ENCODE data around the gene PATE1.
"Not testable (repeated sequence)": the region's sequence is repeated elsewhere in the genome, so short reads cannot be mapped to it uniquely, and the experiment has no call there.

PATE1 gene, protein sequence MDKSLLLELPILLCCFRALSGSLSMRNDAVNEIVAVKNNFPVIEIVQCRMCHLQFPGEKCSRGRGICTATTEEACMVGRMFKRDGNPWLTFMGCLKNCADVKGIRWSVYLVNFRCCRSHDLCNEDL

DNA sequence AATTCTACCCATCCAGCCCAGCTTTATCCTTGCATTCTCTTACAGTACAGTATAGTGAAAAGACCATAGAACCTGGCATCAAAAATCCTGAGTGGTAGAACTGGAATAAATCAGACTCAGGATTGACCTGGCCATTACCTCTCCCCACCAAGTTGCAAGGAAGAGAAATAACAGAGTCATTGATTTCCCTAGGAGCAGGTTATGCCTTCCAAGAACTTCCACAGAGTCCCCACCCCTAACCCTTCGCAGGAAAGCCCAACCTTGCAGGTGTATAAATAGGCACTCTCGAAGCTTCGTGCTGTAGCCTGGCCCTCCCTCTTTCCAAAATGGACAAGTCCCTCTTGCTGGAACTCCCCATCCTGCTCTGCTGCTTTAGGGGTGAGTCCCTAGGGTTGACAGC, at the start of gene PATE1:
Gene PATE1 (plus strand): TSS at position 301 of the 400 bp plus-strand sequence. CDS start 26 bp downstream, at position 327.
- no peak for DNase-seq

DNA sequence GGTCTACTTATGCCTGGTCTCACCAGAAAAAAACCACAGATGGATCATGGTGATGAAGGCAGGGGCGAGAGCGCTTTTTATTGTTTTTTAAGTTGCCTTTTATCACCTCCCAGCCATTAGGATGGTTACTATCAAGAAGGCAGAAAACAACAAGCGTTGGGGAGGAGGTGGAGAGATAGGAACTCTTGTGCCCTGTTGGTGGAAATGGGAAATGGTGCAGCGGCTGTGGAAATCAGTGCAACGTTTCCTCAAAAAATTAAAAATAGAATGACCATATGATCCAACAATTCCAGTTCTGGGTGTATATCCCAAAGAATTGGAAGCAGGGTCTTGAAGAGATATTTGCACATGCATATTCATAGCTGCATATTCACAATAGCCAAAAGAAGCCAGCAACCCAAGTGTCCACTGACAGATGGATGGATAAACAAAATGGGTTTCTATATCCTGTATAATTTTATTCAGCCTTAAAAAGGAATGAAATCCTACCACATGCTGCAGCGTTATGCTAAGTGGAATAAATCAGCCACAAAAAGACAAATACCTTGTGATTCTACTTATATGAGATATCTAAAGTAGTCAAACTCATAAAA, 45.0 kb upstream of the PATE1 start:
- no peak for DNase-seq

DNA sequence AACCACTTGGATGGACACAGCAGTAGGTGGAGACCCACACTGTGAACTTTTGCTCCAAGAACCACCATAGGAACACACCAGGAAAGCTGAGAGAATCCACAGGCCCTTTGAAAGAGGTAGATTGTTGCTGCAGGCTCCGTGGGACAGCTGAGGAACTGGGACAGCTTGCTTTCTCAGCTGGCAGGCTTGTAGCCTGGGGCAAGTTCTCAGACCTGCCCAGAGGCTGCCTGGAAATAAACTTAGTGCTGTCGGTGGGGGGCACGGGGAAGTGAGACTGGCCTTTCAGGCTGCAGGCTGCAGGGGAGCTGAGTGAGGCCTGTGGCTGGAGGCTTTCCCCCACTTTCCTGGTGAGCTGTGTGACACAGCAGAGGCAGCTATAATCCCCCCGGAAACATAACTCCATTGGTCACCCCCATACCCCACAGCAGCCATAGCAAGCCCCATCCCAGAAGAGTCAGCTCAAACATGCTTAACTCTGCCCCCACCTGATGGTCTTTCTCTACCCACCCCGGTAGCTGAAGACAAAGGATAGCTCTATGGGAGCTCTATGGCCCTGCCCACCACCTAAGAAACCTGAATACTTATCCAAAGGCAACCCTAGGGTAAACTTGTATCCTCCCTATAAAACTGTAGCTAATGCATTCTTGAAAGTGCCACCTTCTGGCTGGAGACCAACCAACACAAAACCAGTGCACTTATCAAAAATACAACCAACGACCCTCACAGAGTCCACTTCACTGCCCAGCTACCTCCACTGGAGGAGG, 44.0 kb upstream of the PATE1 start:
- no peak for DNase-seq

DNA sequence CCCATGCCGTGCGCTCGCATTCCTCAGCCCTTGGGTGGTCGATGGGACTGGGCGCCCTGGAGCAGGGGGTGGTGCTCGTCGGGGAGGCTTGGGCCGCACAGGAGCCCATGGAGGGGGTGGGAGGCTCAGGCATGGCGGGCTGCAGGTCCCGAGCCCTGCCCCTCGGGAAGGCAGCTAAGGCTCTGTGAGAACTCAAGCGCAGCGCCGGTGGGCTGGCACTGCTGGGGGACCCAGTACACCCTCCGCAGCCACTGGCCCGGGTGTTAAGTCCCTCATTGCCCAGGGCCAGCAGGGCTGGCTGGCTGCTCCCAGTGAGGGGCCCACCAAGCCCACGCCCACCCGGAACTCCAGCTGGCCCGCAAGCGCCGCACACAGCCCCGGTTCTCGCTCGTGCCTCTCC, 41.4 kb upstream of the PATE1 start:
- DNase-seq, result not testable (repeated sequence)

DNA sequence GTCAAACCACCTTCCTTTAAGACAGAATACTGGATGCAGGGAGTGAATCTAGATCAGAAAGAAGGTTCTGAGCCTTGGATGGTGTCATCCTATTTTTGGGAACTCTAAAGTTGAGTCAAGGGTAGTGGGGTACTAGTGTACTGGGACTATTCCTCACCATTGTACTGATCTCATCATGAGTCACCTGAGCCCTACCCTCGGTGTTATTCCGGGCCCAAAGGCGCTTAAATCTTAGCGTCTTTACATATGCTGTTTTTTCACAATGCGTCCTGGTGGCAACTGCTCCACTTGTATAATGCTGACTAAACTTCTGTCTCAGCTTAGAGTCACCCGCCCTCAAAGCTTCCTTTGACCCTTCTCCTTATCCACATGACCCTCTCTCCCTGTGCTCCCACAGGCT, 25.3 kb upstream of the PATE1 start:
- DNase-seq, result no peak

DNA sequence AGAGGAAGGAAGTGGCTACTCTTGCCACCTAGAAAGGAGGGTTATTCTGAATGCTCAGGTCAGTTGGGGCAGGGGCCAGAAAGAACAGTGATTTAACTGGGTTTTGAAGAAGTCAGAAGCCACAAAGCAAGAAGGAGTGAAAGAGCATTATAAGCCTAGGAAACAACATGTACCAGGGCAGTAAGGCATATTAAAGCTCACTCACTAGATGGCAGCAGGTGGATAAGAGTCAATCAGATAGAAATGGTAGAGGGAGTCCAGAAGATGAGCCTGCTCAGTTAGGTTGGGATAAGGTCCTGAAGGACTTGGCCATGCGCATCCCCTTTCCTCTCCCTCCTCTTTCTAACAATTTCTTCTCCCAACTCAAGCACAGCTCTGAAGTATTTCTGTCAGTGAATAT, 22.0 kb upstream of the PATE1 start:
- DNase-seq, result peak; percentile 58

DNA sequence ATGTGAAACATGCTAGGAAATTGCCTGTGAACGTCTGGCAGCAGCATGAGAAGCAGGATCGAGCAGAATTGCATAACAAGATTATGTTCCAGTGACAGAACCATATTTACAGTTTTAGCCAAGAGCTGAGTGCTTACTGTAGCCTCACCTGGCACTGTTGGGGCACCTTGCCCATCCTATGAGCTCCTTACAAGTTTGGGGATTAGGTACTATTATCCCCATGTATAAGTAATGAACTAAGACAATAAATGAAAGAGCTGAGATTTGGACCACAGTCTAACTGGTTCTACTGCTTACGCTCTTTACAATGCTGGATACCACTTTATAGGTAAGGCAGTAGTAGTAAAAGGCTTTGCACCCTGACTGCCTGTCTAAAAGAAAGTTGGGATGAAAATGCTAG, 17.1 kb upstream of the PATE1 start:
- DNase-seq, result no peak

DNA sequence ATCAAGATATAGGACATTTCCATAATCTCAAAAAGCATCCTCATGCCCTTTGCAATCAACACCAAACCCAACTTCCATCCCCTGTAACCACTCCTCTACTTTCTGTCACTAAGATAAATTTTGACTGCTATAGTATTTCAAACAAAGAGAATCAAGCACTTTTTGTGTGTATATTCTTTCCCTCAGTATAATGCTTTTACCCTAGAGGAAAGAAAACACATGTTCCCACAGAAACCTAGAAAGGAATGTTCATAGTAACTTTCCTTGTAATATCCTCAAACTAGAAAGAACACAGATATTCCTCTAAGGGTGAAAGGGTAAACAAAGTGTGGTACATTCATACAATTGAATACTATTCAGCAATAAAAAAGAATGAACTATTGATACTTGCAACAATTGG, 5.5 kb upstream of the PATE1 start:
- DNase-seq, result no peak

DNA sequence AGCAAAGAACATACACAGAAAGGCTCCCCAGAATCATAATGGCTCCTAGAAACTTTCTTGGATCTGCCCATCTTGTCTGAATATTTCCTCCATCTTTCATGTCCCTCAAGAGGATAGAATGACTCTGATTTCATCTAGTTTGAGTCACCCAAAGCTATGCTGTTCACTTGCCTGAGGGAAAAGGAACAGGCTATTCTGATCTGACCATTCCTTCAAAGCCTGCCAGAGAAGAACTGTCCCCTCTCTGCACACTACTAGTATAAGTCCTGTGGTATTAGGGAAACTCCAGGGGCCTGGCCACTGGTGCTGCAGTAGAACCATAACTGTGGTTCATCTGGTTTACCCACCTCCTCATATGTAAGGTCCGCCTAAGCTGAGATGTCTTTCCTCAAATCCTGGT, 2.4 kb upstream of the PATE1 start:
- DNase-seq, result no peak

DNA sequence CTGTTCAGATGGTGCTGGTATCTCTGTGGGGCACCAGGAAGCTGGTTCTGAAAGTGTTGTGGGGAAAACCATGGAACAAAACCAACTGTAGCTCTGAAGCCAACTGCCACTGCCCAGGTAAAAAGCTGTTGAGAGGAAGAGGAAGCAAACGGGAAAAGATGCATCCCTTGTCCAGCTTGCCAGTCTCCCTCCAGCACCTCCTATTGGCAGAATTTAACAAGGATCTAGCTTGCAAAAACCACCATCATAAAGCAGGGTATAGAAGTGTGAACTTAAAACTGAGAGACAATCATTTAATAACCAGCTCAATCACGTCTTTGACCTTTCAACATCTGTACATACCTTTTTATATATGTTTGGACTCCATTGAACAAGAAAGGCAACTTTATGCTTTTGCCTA, 4.5 kb downstream of the PATE1 start:
- no peak for DNase-seq

DNA sequence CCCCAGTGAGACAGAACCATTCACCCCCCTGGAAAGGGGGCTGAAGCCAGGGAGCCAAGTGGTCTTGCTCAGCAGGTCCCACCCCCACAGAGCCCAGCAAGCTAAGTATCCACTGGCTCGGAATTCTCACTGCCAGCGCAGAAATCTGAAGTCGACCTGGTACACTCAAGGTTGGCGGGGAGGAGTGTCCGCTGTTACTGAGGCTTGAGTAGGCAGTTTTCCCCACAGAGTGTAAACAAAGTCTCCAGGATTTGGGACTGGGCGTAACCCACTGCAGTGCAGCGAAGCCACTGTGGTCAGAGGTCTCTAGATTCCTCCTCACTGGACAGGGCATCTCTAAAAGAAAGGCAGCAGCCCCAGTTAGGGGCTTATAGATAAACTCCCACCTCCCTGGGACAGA, 10.0 kb downstream of the PATE1 start:
- no peak for DNase-seq

DNA sequence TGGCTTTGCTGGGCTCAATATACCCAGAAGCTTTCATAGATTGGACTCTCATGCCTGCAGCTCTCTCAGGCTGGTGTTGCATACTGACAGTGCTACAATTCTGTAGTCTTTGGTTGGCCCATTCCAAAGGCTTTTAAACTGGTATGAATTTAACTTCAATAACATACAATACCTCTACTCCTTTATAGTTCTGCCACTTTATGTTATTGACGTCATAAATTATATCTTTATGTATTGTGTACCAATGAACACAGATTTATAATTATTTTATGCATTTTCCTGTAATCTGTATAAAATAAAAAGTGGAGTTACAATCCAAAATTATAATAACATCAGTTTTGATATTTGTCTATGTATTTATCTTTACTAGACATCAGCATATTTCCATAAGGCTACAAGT, 16.4 kb downstream of the PATE1 start:
- DNase-seq, result no peak

DNA sequence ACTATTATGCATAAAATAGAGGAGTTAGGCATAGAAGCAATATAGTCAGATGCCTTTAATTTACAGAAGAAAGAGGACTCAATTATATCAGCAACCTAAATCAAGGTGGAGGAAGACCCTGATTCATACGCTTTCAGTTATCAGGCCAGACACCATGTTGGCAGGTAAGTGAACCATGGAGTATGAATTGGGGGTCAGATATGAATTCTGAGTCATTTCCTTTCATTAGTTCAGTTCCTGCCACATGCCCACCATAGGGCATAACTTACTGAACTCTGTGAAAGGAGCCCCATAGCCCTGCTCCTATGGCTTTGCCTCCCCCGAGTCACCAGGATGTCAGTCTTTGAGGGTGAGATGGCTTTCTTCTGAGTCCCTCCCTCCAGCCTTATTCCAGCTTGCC, 17.4 kb downstream of the PATE1 start:
- no peak for DNase-seq

DNA sequence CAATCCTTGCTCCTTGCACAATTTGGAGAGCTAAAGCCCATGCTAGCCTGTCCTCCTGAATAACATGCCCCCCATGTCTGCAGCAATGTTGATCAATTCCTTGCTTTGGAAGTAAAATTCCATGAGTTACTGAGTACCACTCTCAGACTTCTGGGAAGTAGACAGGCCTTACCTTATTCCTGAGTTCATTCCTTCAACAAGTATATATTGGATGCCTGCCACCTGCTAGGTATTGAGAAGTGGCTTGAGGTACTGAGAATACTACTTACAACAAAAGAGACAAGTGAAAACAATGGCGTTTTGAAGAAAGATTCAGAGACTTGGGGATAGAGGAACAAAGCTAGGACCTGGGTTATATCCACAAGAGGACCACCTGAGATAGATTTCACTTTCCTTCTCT, 20.2 kb downstream of the PATE1 start:
- DNase-seq, result no peak

DNA sequence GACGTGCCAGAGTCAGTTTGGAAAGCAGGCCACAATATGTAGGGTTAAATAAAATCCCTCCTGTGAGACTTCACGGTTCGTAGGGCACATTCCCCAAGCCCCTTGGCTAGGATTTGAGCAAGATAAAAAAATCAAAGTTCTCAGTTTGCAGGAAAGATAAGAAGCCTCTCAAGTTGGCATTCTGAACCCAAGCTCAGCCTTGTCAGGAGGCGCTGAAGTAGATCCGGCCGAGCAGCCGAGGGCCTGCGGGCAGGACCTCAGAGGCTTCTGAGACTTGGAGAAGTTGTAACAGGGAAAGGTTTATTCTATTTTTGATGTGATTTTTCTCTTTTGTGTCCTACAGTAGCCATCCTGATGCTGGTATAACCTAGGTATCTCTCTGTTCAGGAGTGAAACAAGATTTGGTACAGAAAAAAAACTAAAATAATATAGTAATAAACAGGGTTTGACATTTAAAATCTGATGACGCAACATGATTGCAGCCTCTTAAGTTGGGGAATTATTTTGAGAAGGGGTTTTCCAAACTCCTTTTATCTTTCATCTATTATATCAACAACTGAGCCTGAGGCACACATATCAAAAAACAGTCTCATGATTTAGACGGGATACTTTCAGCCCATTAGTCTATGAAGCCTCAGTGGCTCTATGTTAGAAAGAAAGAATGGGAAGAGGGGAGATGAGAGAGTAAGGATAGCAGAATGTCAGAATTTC, 22.4 kb downstream of the PATE1 start:
- no peak for DNase-seq

DNA sequence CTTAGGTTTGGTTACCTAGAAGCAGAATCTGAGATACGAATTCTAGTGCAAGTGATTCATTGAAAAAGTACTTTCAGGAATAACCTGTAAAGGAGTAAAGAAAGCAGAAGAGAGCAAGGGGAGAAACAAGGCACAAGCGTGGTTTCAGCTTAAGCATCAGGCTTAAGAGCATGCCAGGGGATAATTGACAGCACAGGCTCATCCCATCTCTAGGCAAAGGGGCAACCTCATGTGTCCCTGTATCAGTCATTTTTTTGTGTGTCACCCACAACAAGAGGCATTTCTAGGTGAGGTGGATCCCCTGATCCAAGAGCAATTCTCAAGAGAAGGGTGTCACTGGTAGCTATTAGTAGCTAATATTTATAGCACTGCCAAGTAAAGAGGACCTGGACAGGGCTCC, 24.5 kb downstream of the PATE1 start:
- no peak for DNase-seq

DNA sequence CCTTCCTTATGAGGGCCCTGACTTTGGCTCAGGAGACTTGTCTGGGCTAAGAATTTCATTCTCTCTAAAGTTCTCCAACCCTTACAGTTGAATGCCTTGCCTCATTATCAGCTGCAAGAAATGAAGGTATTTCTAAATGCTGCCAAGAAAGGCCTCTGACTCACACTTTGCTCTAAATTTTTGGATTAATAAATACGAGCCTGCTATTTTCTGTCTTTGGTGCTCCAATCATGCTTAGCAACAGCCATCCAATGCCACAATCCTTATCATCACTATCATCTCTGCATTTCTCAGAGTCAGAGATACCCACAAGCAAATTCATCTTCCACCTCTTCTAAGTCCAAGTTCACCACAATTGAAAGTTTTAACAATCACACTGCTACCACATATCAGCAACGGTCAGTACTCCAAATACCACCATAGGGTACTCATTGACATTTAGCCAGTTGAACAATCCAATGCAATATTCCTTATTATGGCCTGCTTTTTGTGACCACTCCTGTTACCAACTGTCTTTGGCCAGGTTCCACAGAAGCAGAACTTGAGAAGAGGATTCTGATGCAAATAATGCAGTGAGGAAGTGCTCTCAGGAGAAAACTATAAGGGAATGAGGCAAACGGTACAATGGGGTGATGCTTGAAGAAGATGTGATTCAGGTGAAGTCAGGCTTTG, 26.9 kb downstream of the PATE1 start:
- no peak for DNase-seq

DNA sequence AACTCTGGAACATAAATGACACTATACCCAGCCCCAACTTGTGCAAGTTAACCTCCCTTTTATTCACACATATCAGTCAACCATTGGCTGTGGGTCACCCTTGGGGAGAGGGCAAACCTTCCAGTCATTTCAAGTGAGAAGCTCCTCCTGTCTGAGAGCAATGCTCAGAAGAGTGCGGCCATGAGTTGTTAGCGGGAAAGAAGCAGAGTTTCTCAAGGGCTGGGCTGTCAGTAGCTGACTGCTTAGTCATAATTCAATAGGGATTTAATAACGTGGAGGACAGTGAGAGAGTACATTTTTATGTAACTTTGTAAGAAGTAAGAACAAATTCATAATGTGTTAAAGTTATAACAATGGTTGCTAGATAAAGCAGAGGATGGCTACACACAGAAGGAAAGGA, 27.4 kb downstream of the PATE1 start:
- no peak for DNase-seq

DNA sequence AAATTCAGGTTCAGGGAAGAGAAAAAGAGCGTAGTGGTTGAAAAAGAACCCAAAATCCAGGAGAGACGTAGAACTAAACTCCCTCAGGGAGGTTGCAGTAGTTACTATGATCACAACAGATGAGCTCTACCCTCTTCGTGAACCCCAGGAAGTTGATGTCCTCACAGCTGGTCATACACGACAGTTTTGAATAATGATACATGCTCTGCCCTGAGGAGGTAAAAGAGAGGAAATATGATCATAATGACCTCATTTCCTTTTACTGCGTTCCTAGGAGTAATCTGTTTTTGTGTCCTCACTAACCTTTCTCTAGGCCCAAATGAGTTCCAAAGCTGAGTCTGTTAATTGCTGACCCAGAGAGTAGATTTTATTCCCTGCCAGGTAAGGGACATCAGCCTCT, 31.2 kb downstream of the PATE1 start:
- DNase-seq, result no peak

DNA sequence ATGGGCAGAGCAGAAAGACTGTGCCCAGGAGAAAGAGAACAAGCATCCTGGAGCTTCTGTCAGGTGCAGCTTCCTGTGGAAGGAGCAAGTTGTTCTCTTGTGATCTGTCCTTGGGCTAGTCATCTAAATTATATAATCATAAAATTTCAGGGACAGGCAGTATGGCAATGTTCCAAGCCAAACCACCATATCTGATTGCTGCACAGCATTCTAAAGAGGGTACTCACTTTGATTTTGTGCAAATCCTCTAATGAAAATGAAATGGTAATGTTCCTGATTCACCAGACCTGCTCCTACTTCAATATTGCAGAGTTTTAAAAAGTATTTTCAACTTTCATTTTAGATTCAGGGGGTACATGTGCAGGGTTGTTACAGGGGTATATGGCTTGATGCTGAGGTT, 32.6 kb downstream of the PATE1 start, which contains the start of gene PATE2:
Gene PATE2 (minus strand): TSS at position 101 of the 400 bp plus-strand sequence. CDS start 55 bp downstream, at position 46.
- DNase-seq, result no peak

DNA sequence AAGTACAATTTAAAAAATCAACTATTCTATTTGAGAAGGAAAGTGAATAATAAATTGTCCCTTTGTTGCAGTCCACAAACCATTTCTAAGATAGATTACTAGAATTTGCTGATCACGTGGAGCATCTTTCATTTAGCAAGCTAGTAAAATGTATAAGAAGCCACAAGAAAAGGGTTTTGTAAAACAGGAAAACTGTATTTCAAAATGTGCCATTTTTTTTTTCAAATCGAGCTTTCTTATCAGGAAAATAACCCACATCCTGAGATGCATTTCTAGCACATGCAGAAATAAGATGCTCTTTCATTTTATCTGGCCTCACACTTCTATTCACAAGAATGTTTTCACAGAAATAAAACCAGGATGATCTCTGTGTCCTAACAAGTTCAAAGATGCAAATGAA, 38.6 kb downstream of the PATE1 start:
- no peak for DNase-seq

DNA sequence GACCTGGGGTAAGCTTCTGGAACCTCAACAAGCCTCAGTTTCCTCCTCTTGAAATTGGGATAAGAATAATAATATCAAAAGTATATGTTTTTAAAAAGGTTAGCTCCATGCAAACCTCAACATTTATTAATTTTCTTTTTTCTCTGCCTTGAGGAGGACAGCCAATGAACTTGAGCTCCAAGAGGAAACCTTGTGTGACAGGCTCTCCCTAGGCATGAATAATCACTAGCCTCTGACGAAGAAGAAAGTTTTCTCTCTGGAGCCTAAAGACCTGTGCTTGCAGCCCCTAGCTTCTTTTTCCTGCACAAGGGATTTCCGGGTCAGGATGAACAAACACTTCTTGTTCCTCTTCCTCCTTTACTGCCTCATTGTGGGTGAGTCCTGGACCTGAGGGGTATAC, 41.7 kb downstream of the PATE1 start, which contains the start of gene PATE3:
Gene PATE3 (plus strand): TSS at position 301 of the 400 bp plus-strand sequence. CDS start 25 bp downstream, at position 326.
- no peak for DNase-seq

DNA sequence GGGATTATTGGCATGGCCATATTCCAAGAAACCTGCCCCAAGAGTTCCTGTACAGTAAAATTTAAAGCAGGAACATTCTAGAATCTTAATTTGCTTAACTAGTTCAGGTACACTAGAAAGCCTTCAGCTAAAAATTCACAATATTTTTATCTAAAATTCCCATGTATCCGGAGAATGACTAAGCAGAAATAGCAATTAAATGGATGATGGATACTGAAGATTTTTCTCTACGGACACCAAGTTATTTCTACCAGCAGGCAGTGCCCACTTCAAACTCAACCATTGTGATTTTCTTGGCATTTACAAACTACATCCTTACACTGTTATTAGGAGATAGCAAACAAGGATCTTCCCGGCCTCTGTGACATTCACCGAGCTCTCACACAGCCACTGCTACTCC, 44.7 kb downstream of the PATE1 start:
- no peak for DNase-seq

Measured in OCI-M1 (cell line).